Stimulated activated CD8-positive, alpha-beta memory T cell treated with anti-CD3 and anti-CD28 coated beads, Interleukin-15, amount 100 ng/mL, for 1 hour (primary cell): ENCODE measurements around the gene FAM114A1.
"Not testable (repeated sequence)": the region's sequence is repeated elsewhere in the genome, so short reads cannot be mapped to it uniquely, and the experiment has no call there.

Experiments used
- DNase-seq: peaks from one replicate; pipeline ENCODE4 v3.0.0-alpha.2; 2020; ENCODE audit warnings: low read depth

The FAM114A1 gene

GRCh38 chr4:38935391-38936073 is 67.9 kb downstream of the FAM114A1 start:
- no peak for DNase-seq

- DNase-seq = no peak
Observed at GRCh38 chr4:38939165-38939564, 71.6 kb downstream of the FAM114A1 start.

GRCh38 chr4:38940476-38940875 is 72.9 kb downstream of the FAM114A1 start:
- no peak for DNase-seq

GRCh38 chr4:38941906-38942305 is 74.3 kb downstream of the FAM114A1 start:
- not testable (repeated sequence) for DNase-seq

GRCh38 chr4:38943343-38943742 is 75.7 kb downstream of the FAM114A1 start:
- DNase-seq = no peak

- DNase-seq = no peak
Observed at GRCh38 chr4:38944440-38944839, 76.8 kb downstream of the FAM114A1 start.

- no peak for DNase-seq
Observed at GRCh38 chr4:38946919-38947318, 79.3 kb downstream of the FAM114A1 start.

- DNase-seq = no peak
Observed at GRCh38 chr4:38948551-38948950, 80.9 kb downstream of the FAM114A1 start.

GRCh38 chr4:38949411-38950051 is 81.9 kb downstream of the FAM114A1 start:
- DNase-seq = no peak

GRCh38 chr4:38950159-38950558 is 82.6 kb downstream of the FAM114A1 start:
- no peak for DNase-seq

- DNase-seq = no peak
Observed at GRCh38 chr4:38950734-38951133, 83.1 kb downstream of the FAM114A1 start.

GRCh38 chr4:38951598-38951997 is 84.0 kb downstream of the FAM114A1 start:
- no peak for DNase-seq

- DNase-seq = no peak
Observed at GRCh38 chr4:38952017-38952416, 84.4 kb downstream of the FAM114A1 start.

- DNase-seq = no peak
Observed at GRCh38 chr4:38954727-38955126, 87.1 kb downstream of the FAM114A1 start.

GRCh38 chr4:38955957-38956356 is 88.4 kb downstream of the FAM114A1 start:
- no peak for DNase-seq

GRCh38 chr4:38957261-38957815 is 89.7 kb downstream of the FAM114A1 start:
- no peak for DNase-seq

- no peak for DNase-seq
Observed at GRCh38 chr4:38957893-38958292, 90.3 kb downstream of the FAM114A1 start.

- DNase-seq = no peak
Observed at GRCh38 chr4:38958453-38959190, 91.0 kb downstream of the FAM114A1 start.

- not testable (repeated sequence) for DNase-seq
Observed at GRCh38 chr4:38959248-38959647, 91.6 kb downstream of the FAM114A1 start.

- no peak for DNase-seq
Observed at GRCh38 chr4:38964942-38965775, 97.6 kb downstream of the FAM114A1 start.

- DNase-seq = no peak
Observed at GRCh38 chr4:38965866-38966265, 98.3 kb downstream of the FAM114A1 start.
